H1 (cell line): ENCODE results near the gene MMS19. TPM values are rescaled to one million over a fixed set of nuclear protein-coding genes. Genes with fewer than 3 reads are reported as not detected.

ENCODE experiments used
- CTCF ChIA-PET: fragments of 300-600 bp; sonication (Branson Sonifier 250); formaldehyde crosslinking; loops from one replicate; lab custom pipeline; 2021; ENCODE audit not compliant: partially characterized antibody; lab: Charles Lee
- POLR2A ChIA-PET: fragments of 300-600 bp; sonication (Branson Sonifier 250); formaldehyde crosslinking; loops from one replicate; lab custom pipeline; 2021; ENCODE audit warnings: inconsistent platforms; ENCODE audit not compliant: partially characterized antibody; lab: Charles Lee
- DNase-seq, 2 experiments: peaks; one replicate each; pipeline versions ENCODE4 v3.0.0 to v3.0.0-alpha.2; 2010 to 2022; ENCODE audit warnings: low spot score in 2 of 2, low read depth in 1 of 2, mixed read lengths in 1 of 2
- FAIRE-seq: peaks from 2 replicates; lab custom pipeline; 2011; peaks lifted over from hg19 to GRCh38; lab: Jason Lieb, UNC
- H2AFZ ChIP-seq: 2 replicates; pipeline ENCODE4 v1.8.1; 2012; ENCODE audit warnings: low read length, inconsistent platforms
- H2AK5ac ChIP-seq: 2 replicates; pipeline ENCODE4 v1.6.1; 2013; ENCODE audit warnings: low read depth, low read length
- H2BK120ac ChIP-seq: replicated peaks from 2 replicates; pipeline ENCODE3; 2013; ENCODE audit warnings: low read depth, low read length, inconsistent platforms
- H2BK12ac ChIP-seq: 2 replicates; pipeline ENCODE4 v1.6.1; 2013; ENCODE audit warnings: low read depth, low read length
- H2BK15ac ChIP-seq: 2 replicates; pipeline ENCODE4 v1.6.1; 2013; ENCODE audit warnings: low read length
- H2BK20ac ChIP-seq: 2 replicates; pipeline ENCODE4 v1.6.1; 2013; ENCODE audit warnings: low read length
- H2BK5ac ChIP-seq: 2 replicates; pipeline ENCODE4 v1.6.1; 2013; ENCODE audit warnings: low read depth, low read length
- H3K14ac ChIP-seq: 2 replicates; pipeline ENCODE4 v1.6.1; 2013; ENCODE audit warnings: inconsistent platforms; ENCODE audit not compliant: insufficient read length
- H3K18ac ChIP-seq: 2 replicates; pipeline ENCODE4 v1.6.1; 2013; ENCODE audit warnings: low read length; ENCODE audit errors: extremely low read depth
- H3K23ac ChIP-seq: 2 replicates; pipeline ENCODE4 v1.6.1; 2013; ENCODE audit warnings: inconsistent platforms; ENCODE audit not compliant: insufficient read length
- H3K23me2 ChIP-seq: 2 replicates; pipeline ENCODE4 v1.6.1; 2013; ENCODE audit warnings: low read depth, low read length
- H3K27ac ChIP-seq: 2 replicates; pipeline ENCODE4 v1.6.1; 2011; ENCODE audit warnings: low read depth, low read length, inconsistent platforms
- H3K27me3 ChIP-seq, 4 experiments: replicated peaks in 1 of 4; 1 replicate in 1 of 4; 2 replicates in 3 of 4; pipeline versions ENCODE4 v1.6.1 to v1.8.1; 2011 to 2013; ENCODE audit warnings: low read length in 3 of 4, mild to moderate bottlenecking in 3 of 4, inconsistent platforms in 2 of 4, mixed read lengths in 2 of 4, moderate library complexity in 1 of 4; ENCODE audit not compliant: control insufficient read depth in 3 of 4, insufficient read depth in 3 of 4; ENCODE audit errors: extremely low read depth in 1 of 4
- H3K36me3 ChIP-seq, 4 experiments: 2 replicates each; pipeline versions ENCODE4 v1.6.1 to v1.8.1; 2011 to 2013; ENCODE audit warnings: mild to moderate bottlenecking in 4 of 4, low read length in 3 of 4, moderate library complexity in 2 of 4, control low read depth in 1 of 4, inconsistent platforms in 1 of 4; ENCODE audit not compliant: insufficient read depth in 4 of 4, control insufficient read depth in 2 of 4
- H3K4ac ChIP-seq: replicated peaks from 2 replicates; pipeline ENCODE3; 2013; ENCODE audit warnings: low read length, low read depth, mixed read lengths, inconsistent platforms; ENCODE audit not compliant: insufficient read length
- H3K4me1 ChIP-seq, 4 experiments: replicated peaks in 1 of 4; 1 replicate in 1 of 4; 2 replicates in 3 of 4; pipeline versions ENCODE4 v1.6.1 to v1.8.1; 2011 to 2013; ENCODE audit warnings: low read length in 3 of 4, inconsistent platforms in 2 of 4, mixed read lengths in 1 of 4; ENCODE audit not compliant: insufficient read depth in 4 of 4, control insufficient read depth in 3 of 4
- H3K4me2 ChIP-seq, 2 experiments: 2 replicates each; pipeline versions ENCODE4 v1.6.1 to v1.8.1; 2011 to 2013; ENCODE audit warnings: low read depth in 2 of 2, low read length in 2 of 2, control low read depth in 1 of 2, inconsistent platforms in 1 of 2, mild to moderate bottlenecking in 1 of 2; ENCODE audit not compliant: insufficient read depth in 1 of 2
- H3K4me3 ChIP-seq, 4 experiments: fragments of 200-600, 300-600 bp in 1 of 4; sonication (generic), shearing (Covaris generic), sonication (Bioruptor Twin) in 1 of 4; 2 replicates each; pipeline versions ENCODE4 v1.5.1 to v1.8.1; 2011 to 2016; ENCODE audit warnings: low read length in 4 of 4, low read depth in 3 of 4, control low read depth in 2 of 4, inconsistent platforms in 2 of 4, mild to moderate bottlenecking in 2 of 4, mixed read lengths in 1 of 4, moderate library complexity in 1 of 4; ENCODE audit not compliant: insufficient read depth in 2 of 4; ENCODE audit errors: extremely low read depth in 1 of 4
- H3K56ac ChIP-seq: replicated peaks from 2 replicates; pipeline ENCODE3; 2013; ENCODE audit warnings: low read depth, mild to moderate bottlenecking, mixed read lengths, low read length, inconsistent platforms; ENCODE audit not compliant: insufficient read length
- H3K79me1 ChIP-seq: 2 replicates; pipeline ENCODE4 v1.6.1; 2013; ENCODE audit warnings: low read depth, low read length, control low read depth
- H3K79me2 ChIP-seq, 2 experiments: 2 replicates each; pipeline versions ENCODE4 v1.6.1 to v1.8.1; 2012 to 2013; ENCODE audit warnings: low read length in 2 of 2, mild to moderate bottlenecking in 2 of 2, inconsistent platforms in 1 of 2; ENCODE audit not compliant: insufficient read depth in 2 of 2, control insufficient read depth in 1 of 2
- H3K9ac ChIP-seq, 4 experiments: replicated peaks in 1 of 4; 1 replicate in 1 of 4; 2 replicates in 3 of 4; pipeline versions ENCODE4 v1.6.1 to v1.8.1; 2011 to 2013; ENCODE audit warnings: low read depth in 3 of 4, low read length in 3 of 4, control low read depth in 2 of 4, mild to moderate bottlenecking in 2 of 4, moderate library complexity in 2 of 4, inconsistent platforms in 1 of 4; ENCODE audit errors: extremely low read depth in 1 of 4
- H3K9me3 ChIP-seq, 2 experiments: 2 replicates each; pipeline versions ENCODE4 v1.6.1 to v1.8.1; 2012 to 2013; ENCODE audit warnings: mild to moderate bottlenecking in 2 of 2, moderate library complexity in 2 of 2, control low read depth in 1 of 2, inconsistent platforms in 1 of 2, low read depth in 1 of 2, low read length in 1 of 2, mixed read lengths in 1 of 2; ENCODE audit not compliant: insufficient read depth in 2 of 2
- H4K20me1 ChIP-seq, 2 experiments: replicated peaks in 1 of 2; 2 replicates each; pipeline versions ENCODE3 to v1.8.1; 2011 to 2013; ENCODE audit warnings: inconsistent platforms in 2 of 2, low read length in 2 of 2, mild to moderate bottlenecking in 1 of 2; ENCODE audit not compliant: insufficient read depth in 2 of 2, control insufficient read depth in 1 of 2
- H4K5ac ChIP-seq: 2 replicates; pipeline ENCODE4 v1.6.1; 2013; ENCODE audit warnings: low read length, low read depth, mixed read lengths, inconsistent platforms; ENCODE audit not compliant: insufficient read length
- H4K8ac ChIP-seq: 2 replicates; pipeline ENCODE4 v1.8.0; 2013; ENCODE audit warnings: mild to moderate bottlenecking, moderate library complexity, low read length, inconsistent platforms; ENCODE audit not compliant: insufficient read depth; ENCODE audit errors: extremely low read depth
- H4K91ac ChIP-seq: replicated peaks from 2 replicates; pipeline ENCODE3; 2013; ENCODE audit warnings: low read length, mixed read lengths, inconsistent platforms; ENCODE audit not compliant: insufficient read length
- CHD2 ChIP-seq: IDR thresholded peaks from 2 replicates; pipeline ENCODE4 v1.6.1; 2012; ENCODE audit warnings: low read length, improper control_type of control experiment
- KDM5A ChIP-seq: fragments of 200-600 bp; IDR thresholded peaks from 2 replicates; pipeline ENCODE4 v1.7.1; 2012; ENCODE audit warnings: mild to moderate bottlenecking, low read length, inconsistent platforms, mixed read lengths
- POLR2A ChIP-seq, 2 experiments: IDR thresholded peaks; 1 replicate in 1 of 2; 2 replicates in 1 of 2; pipeline ENCODE4 v1.6.1; 2011; ENCODE audit warnings: low read depth in 2 of 2, low read length in 2 of 2, mild to moderate bottlenecking in 2 of 2; ENCODE audit errors: control extremely low read depth in 1 of 2
- RXRA ChIP-seq: IDR thresholded peaks from 2 replicates; pipeline ENCODE4 v1.6.1; 2011; ENCODE audit warnings: low read depth, mild to moderate bottlenecking, low read length, moderate library complexity; ENCODE audit not compliant: insufficient read depth
- SIX5 ChIP-seq: IDR thresholded peaks from 2 replicates; pipeline ENCODE4 v1.6.1; 2011; ENCODE audit warnings: mild to moderate bottlenecking, low read depth, low read length
- TAF7 ChIP-seq: optimal IDR thresholded peaks from 2 replicates; pipeline ENCODE3; 2011; ENCODE audit warnings: low read depth, mild to moderate bottlenecking, inconsistent platforms, low read length, moderate library complexity, borderline replicate concordance
- TCF12 ChIP-seq: IDR thresholded peaks from 2 replicates; pipeline ENCODE4 v1.6.1; 2011; ENCODE audit warnings: low read depth, mild to moderate bottlenecking, low read length
- WGBS, 2 experiments: shearing (Covaris generic) in 1 of 2; methylation state at CpG; one replicate each; pipeline versions ENCODE4 v1.1.6 to v1.1.7; 2013 to 2015; ENCODE audit warnings: low lambda C conversion rate in 2 of 2, mixed read lengths in 2 of 2, inconsistent platforms in 1 of 2, low coverage in 1 of 2, missing lambda C conversion rate in 1 of 2; ENCODE audit not compliant: insufficient replicate concordance in 2 of 2, insufficient coverage in 1 of 2, insufficient read length in 1 of 2; ENCODE audit errors: extremely low coverage in 1 of 2, missing lambda C conversion rate in 1 of 2; 5-methylcytosine and 5-hydroxymethylcytosine counted together
- polyA plus RNA-seq, 7 experiments: library from polyadenylated mRNA; depleted of rRNA in 3 of 7; stranded (reverse) in 5 of 7; unstranded in 2 of 7; fragments of >200 nt in 5 of 7; fragments of 200-250 nt in 2 of 7; gene quantifications; 1 replicate in 5 of 7; 2 replicates in 1 of 7; 4 replicates in 1 of 7; pipeline versions ENCODE4 v1.2.1 to v1.2.3, GENCODE V29; 2011 to 2013; ENCODE audit warnings: missing spikeins in 2 of 7, mixed read lengths in 2 of 7
- total RNA-seq: library from RNA; stranded (reverse); fragmentation: NEBNext Ultra II Directional; extraction: Animal tissue kit (Norgen Biotek cat#: 25700); gene quantifications from 2 replicates; pipeline ENCODE4 v1.2.1, GENCODE V29; 2021
- TF ChIP-seq, protein P1 (sequence below): IDR thresholded peaks from 2 replicates; pipeline ENCODE4 v1.6.1; 2012; ENCODE audit warnings: inconsistent platforms

Gene MMS19
- total and polyA plus RNA-seq, 2 of the 8 experiments (the other 6 are each of a cell fraction or from before 2014, with no cell fraction given): 130 to 221 TPM

DNA sequence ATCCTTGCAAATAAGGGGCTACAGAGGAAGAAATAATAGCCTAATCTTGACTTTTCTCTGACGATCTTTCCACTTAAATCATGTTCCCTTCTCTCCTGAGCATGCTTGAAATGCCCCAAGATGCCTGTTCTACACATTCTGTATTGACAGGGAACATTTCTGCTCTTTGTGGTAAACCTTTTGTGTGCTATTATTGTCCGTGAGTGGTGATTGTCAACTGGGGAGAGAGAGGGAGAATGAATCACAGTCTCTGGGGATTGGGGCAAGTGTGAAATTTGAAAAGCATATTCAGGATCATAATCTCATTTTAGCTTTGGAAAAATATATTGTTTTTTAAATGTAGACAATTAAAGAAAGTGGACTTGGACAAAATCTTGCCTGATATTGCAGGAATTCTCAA lies 21.1 kb upstream of the MMS19 start:
- no peak for DNase-seq
- Histone ChIP-seq H2BK12ac (no peak overlapping the region), H3K4me1 (peaks cover 11 to 23% (median 19%) of the 10 kb centered on the region in 4 experiments), H4K5ac (no peak overlapping the region), H4K8ac (no peak overlapping the region), H2BK20ac (no peak overlapping the region), H3K27me3 (no peaks in the 10 kb centered on the region), H3K18ac (no peak overlapping the region), H3K23me2 (no peaks in the 10 kb centered on the region), H4K91ac (no peak overlapping the region), H3K4me2 (no peak overlapping the region), H2AFZ (no peak overlapping the region), H2BK5ac (no peak overlapping the region), H3K9me3 (no peaks in the 10 kb centered on the region), H2BK15ac (no peak overlapping the region), H3K56ac (no peak overlapping the region), H4K20me1 (peaks cover 2 to 3% of the 10 kb centered on the region in 2 experiments), H2BK120ac (no peak overlapping the region), H3K79me2 (peaks cover 0 to 32% of the 10 kb centered on the region in 2 experiments; a peak in 2 of 4 replicates), H3K14ac (no peak overlapping the region), H3K4me3 (no peak overlapping the region), H3K36me3 (no peaks in the 10 kb centered on the region), H3K27ac (no peak overlapping the region), H3K79me1 (peaks cover 19% of the 10 kb centered on the region; the same call in 1 of the 2 replicates), H3K9ac (no peak overlapping the region), H3K23ac (no peak overlapping the region), H3K4ac (no peak overlapping the region), H2AK5ac (no peak overlapping the region)
- POLR2A ChIA-PET: interaction anchor here (1.0 to 3.4 kb wide), 2 partner anchors 15 to 20 kb away, joined by 4 to 12 read pairs; no protein-coding TSS in a partner anchor
- WGBS, 2 experiments: 64% methylated on average over 2 of the region's 2 CpGs; no CpG with 5 or more reads in 1 of the 2 experiments
- FAIRE-seq: no peak
- TF ChIP-seq POLR2A (IDR thresholded peaks at IDR 0.05; ENCODE audit: control extremely low read depth in 1 of 2, low read depth in 2 of 2, low read length in 2 of 2) (no peak), KDM5A (no peak), CHD2 (no peak), TAF7 (no peak), TCF12 (no peak), RXRA (no peak), SIX5 (no peak)
- TF ChIP-seq, protein P1, sequence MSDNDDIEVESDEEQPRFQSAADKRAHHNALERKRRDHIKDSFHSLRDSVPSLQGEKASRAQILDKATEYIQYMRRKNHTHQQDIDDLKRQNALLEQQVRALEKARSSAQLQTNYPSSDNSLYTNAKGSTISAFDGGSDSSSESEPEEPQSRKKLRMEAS: no peak
- CTCF ChIA-PET: interaction anchor here (1.0 to 19.6 kb wide), 3 partner anchors 17 to 58 kb away, joined by 3 to 283 read pairs (median 7); no protein-coding TSS in a partner anchor
